ENCODE results near the gene TBC1D13. TPM values are rescaled to one million over a fixed set of nuclear protein-coding genes. Genes with fewer than 3 reads are reported as not detected.

Gene TBC1D13
- 10 to 100 TPM; 19.1 to 22.5 TPM for total RNA-seq

GRCh38 chr9:128786681-128787601 is at the start of gene TBC1D13:
Gene TBC1D13, plus strand, starts transcription at chr9:128787253. Its CDS starts 101 bp downstream, at chr9:128787354.
- peaks cover 10% of the 10 kb centered on the region for H3K36me3 Mint-ChIP-seq (ENCODE audit: low read depth)
- DNase-seq (peak; percentile 91), ATAC-seq (peak; percentile 98)
- POLR2A ChIA-PET = interaction anchor here (0.6 to 1.5 kb wide), 3 partner anchors 15 to 31 kb away, joined by 3 to 6 read pairs (median 4); partner anchors contain the start of gene ENDOG
- H3K4me3 Mint-ChIP-seq = peak within 1 kb of the TSS; percentile 95
- H3K27me3 Mint-ChIP-seq (ENCODE audit: low read depth) = no peaks in the 10 kb centered on the region
- CTCF ChIA-PET = no interaction called here
- H3K4me1 Mint-ChIP-seq (ENCODE audit: low read depth) = peaks cover 21% of the 10 kb centered on the region
- no peaks in the 10 kb centered on the region for H3K9me3 Mint-ChIP-seq (ENCODE audit: insufficient read depth)
- H3K27ac Mint-ChIP-seq = peak within 1 kb of the TSS; percentile 89

GRCh38 chr9:128742401-128742800 is 44.7 kb upstream of the TBC1D13 start:
- no peak for ATAC-seq
- Mint-ChIP-seq H3K27me3 (ENCODE audit: low read depth) (no peaks in the 10 kb centered on the region), H3K9me3 (ENCODE audit: insufficient read depth) (no peaks in the 10 kb centered on the region), H3K4me1 (ENCODE audit: low read depth) (no peaks in the 10 kb centered on the region), H3K27ac (no peak overlapping the region), H3K4me3 (no peak overlapping the region), H3K36me3 (ENCODE audit: low read depth) (no peaks in the 10 kb centered on the region)
- no peak for DNase-seq
- ChIA-PET POLR2A (interaction anchor here (0.6 to 1.3 kb wide), 2 partner anchors 11 to 309 kb away, joined by 4 to 5 read pairs; no protein-coding TSS in a partner anchor), CTCF (interaction anchor here (0.5 kb wide), 1 partner anchor 49 kb away, joined by 4 read pairs; no protein-coding TSS in a partner anchor)

GRCh38 chr9:128743421-128743820 is 43.6 kb upstream of the TBC1D13 start:
- ChIA-PET CTCF (no interaction called here), POLR2A (interaction anchor here (1.2 to 1.3 kb wide), 2 partner anchors 10 to 228 kb away, joined by 3 to 5 read pairs; no protein-coding TSS in a partner anchor)
- no peaks in the 10 kb centered on the region for H3K4me1 Mint-ChIP-seq (ENCODE audit: low read depth)
- H3K9me3 Mint-ChIP-seq (ENCODE audit: insufficient read depth) = no peaks in the 10 kb centered on the region
- H3K4me3 Mint-ChIP-seq = no peak overlapping the region
- no peak for ATAC-seq
- no peaks in the 10 kb centered on the region for H3K27me3 Mint-ChIP-seq (ENCODE audit: low read depth)
- no peak overlapping the region for H3K27ac Mint-ChIP-seq
- no peaks in the 10 kb centered on the region for H3K36me3 Mint-ChIP-seq (ENCODE audit: low read depth)
- no peak for DNase-seq

GRCh38 chr9:128747241-128747640 is 39.8 kb upstream of the TBC1D13 start:
- Mint-ChIP-seq H3K36me3 (ENCODE audit: low read depth) (no peaks in the 10 kb centered on the region), H3K4me1 (ENCODE audit: low read depth) (no peaks in the 10 kb centered on the region), H3K27ac (no peak overlapping the region), H3K9me3 (ENCODE audit: insufficient read depth) (no peaks in the 10 kb centered on the region), H3K4me3 (no peak overlapping the region), H3K27me3 (ENCODE audit: low read depth) (no peaks in the 10 kb centered on the region)
- ChIA-PET CTCF (no interaction called here), POLR2A (no interaction called here)
- DNase-seq (no peak), ATAC-seq (no peak)

GRCh38 chr9:128750926-128751595 is 36.0 kb upstream of the TBC1D13 start:
- CTCF ChIA-PET = no interaction called here
- Mint-ChIP-seq H3K27ac (no peak overlapping the region), H3K4me1 (ENCODE audit: low read depth) (no peaks in the 10 kb centered on the region), H3K4me3 (no peak overlapping the region), H3K27me3 (ENCODE audit: low read depth) (no peaks in the 10 kb centered on the region), H3K9me3 (ENCODE audit: insufficient read depth) (no peaks in the 10 kb centered on the region), H3K36me3 (ENCODE audit: low read depth) (no peaks in the 10 kb centered on the region)
- POLR2A ChIA-PET = interaction anchor here (0.8 to 1.2 kb wide), 2 partner anchors 20 to 62 kb away, joined by 3 read pairs; partner anchors contain the start of gene SET
- no peak for DNase-seq
- ATAC-seq = no peak

- Mint-ChIP-seq H3K4me1 (ENCODE audit: low read depth) (no peaks in the 10 kb centered on the region), H3K4me3 (no peak overlapping the region), H3K36me3 (ENCODE audit: low read depth) (no peaks in the 10 kb centered on the region), H3K27ac (no peak overlapping the region), H3K27me3 (ENCODE audit: low read depth) (no peaks in the 10 kb centered on the region), H3K9me3 (ENCODE audit: insufficient read depth) (no peaks in the 10 kb centered on the region)
- ATAC-seq (no peak), DNase-seq (no peak)
- ChIA-PET CTCF (no interaction called here), POLR2A (interaction anchor here (1.7 kb wide), 1 partner anchor 11 kb away, joined by 5 read pairs; no protein-coding TSS in a partner anchor)
These were observed 33.4 kb upstream of the TBC1D13 start for GRCh38 chr9:128753627-128754026.

- no peaks in the 10 kb centered on the region for H3K4me1 Mint-ChIP-seq (ENCODE audit: low read depth)
- POLR2A ChIA-PET = no interaction called here
These were observed 29.5 kb upstream of the TBC1D13 start for GRCh38 chr9:128757602-128758001.

GRCh38 chr9:128762671-128763449 is 24.2 kb upstream of the TBC1D13 start:
- Mint-ChIP-seq H3K4me1 (ENCODE audit: low read depth) (no peaks in the 10 kb centered on the region), H3K27ac (no peak overlapping the region), H3K27me3 (ENCODE audit: low read depth) (no peaks in the 10 kb centered on the region), H3K36me3 (ENCODE audit: low read depth) (no peaks in the 10 kb centered on the region), H3K9me3 (ENCODE audit: insufficient read depth) (no peaks in the 10 kb centered on the region), H3K4me3 (no peak overlapping the region)
- DNase-seq (no peak), ATAC-seq (no peak)
- POLR2A ChIA-PET = no interaction called here
- CTCF ChIA-PET = no interaction called here

More at GRCh38 chr9:128757602-128758001, 29.5 kb upstream of the TBC1D13 start:
- H3K27ac Mint-ChIP-seq = no peak overlapping the region
- H3K9me3 Mint-ChIP-seq (ENCODE audit: insufficient read depth) = no peaks in the 10 kb centered on the region
- no peaks in the 10 kb centered on the region for H3K27me3 Mint-ChIP-seq (ENCODE audit: low read depth)
- no peak overlapping the region for H3K4me3 Mint-ChIP-seq
- ATAC-seq (no peak), DNase-seq (no peak)
- CTCF ChIA-PET = no interaction called here
- H3K36me3 Mint-ChIP-seq (ENCODE audit: low read depth) = no peaks in the 10 kb centered on the region

- no peak overlapping the region for H3K4me3 Mint-ChIP-seq
- ChIA-PET CTCF (no interaction called here), POLR2A (interaction anchor here (0.5 to 0.9 kb wide), 3 partner anchors 68 to 114 kb away, joined by 3 read pairs; no protein-coding TSS in a partner anchor)
- no peaks in the 10 kb centered on the region for H3K36me3 Mint-ChIP-seq (ENCODE audit: low read depth)
- H3K27ac Mint-ChIP-seq = peak overlapping the region; percentile 66
- peak; percentile 27 for ATAC-seq
- H3K9me3 Mint-ChIP-seq (ENCODE audit: insufficient read depth) = no peaks in the 10 kb centered on the region
- peak; percentile 23 for DNase-seq
- H3K27me3 Mint-ChIP-seq (ENCODE audit: low read depth) = no peaks in the 10 kb centered on the region
- H3K4me1 Mint-ChIP-seq (ENCODE audit: low read depth) = peaks cover 2% of the 10 kb centered on the region
These were observed 22.7 kb upstream of the TBC1D13 start for GRCh38 chr9:128764361-128764760.

GRCh38 chr9:128765499-128765898 is 21.6 kb upstream of the TBC1D13 start:
- Mint-ChIP-seq H3K27ac (no peak overlapping the region), H3K36me3 (ENCODE audit: low read depth) (no peaks in the 10 kb centered on the region), H3K9me3 (ENCODE audit: insufficient read depth) (no peaks in the 10 kb centered on the region), H3K4me1 (ENCODE audit: low read depth) (peaks cover 8% of the 10 kb centered on the region), H3K27me3 (ENCODE audit: low read depth) (no peaks in the 10 kb centered on the region), H3K4me3 (no peak overlapping the region)
- CTCF ChIA-PET = no interaction called here
- POLR2A ChIA-PET = no interaction called here
- DNase-seq = no peak
- ATAC-seq = no peak

- no peak for ATAC-seq
- no peak overlapping the region for H3K4me3 Mint-ChIP-seq
- POLR2A ChIA-PET = interaction anchor here (1.9 kb wide), 1 partner anchor 50 kb away, joined by 5 read pairs; the partner anchor contains the start of gene ENDOG
- H3K36me3 Mint-ChIP-seq (ENCODE audit: low read depth) = no peaks in the 10 kb centered on the region
- no peaks in the 10 kb centered on the region for H3K27me3 Mint-ChIP-seq (ENCODE audit: low read depth)
- H3K4me1 Mint-ChIP-seq (ENCODE audit: low read depth) = peaks cover 21% of the 10 kb centered on the region
- no peak overlapping the region for H3K27ac Mint-ChIP-seq
- no peak for DNase-seq
- H3K9me3 Mint-ChIP-seq (ENCODE audit: insufficient read depth) = no peaks in the 10 kb centered on the region
- CTCF ChIA-PET = no interaction called here
These were observed 18.4 kb upstream of the TBC1D13 start for GRCh38 chr9:128768606-128769005.
